Fibroblast of pulmonary artery (primary cell): ENCODE results near the gene MCM8.

Experiments
- DNase-seq: peaks from one replicate; pipeline ENCODE4 v3.0.0-alpha.2; 2010; ENCODE audit warnings: low read depth
- H3K4me3 ChIP-seq: replicated peaks from 2 replicates; pipeline ENCODE4 v1.5.1; 2011; ENCODE audit warnings: low read depth, mild to moderate bottlenecking, control low read depth, low read length, moderate library complexity
- CTCF ChIP-seq: IDR thresholded peaks from 2 replicates; pipeline ENCODE4 v1.5.1; 2011; ENCODE audit warnings: mild to moderate bottlenecking, control low read depth, low read length, inconsistent platforms; ENCODE audit errors: missing control alignments

MCM8 gene

GRCh38 chr20:5950271-5951031 is at the start of gene MCM8, which contains the start of gene TRMT6:
TSS of gene MCM8 (plus strand) at chr20:5950652. CDS start at chr20:5952016, 1,364 bp downstream.
TSS of gene TRMT6 (minus strand) at chr20:5950533. CDS start at chr20:5950405, 128 bp downstream.
- peak; percentile 96 for DNase-seq
- peak within 1 kb of the TSS; percentile 88 for H3K4me3 ChIP-seq
- no peak for TF ChIP-seq CTCF

GRCh38 chr20:5900908-5901307 is 49.5 kb upstream of the MCM8 start:
- no peak for TF ChIP-seq CTCF
- DNase-seq = no peak
- H3K4me3 ChIP-seq = no peak overlapping the region

- no peak for TF ChIP-seq CTCF
- peak; percentile 25 for DNase-seq
- H3K4me3 ChIP-seq = no peak overlapping the region
These were observed 41.5 kb upstream of the MCM8 start for GRCh38 chr20:5908981-5909380.

DNA sequence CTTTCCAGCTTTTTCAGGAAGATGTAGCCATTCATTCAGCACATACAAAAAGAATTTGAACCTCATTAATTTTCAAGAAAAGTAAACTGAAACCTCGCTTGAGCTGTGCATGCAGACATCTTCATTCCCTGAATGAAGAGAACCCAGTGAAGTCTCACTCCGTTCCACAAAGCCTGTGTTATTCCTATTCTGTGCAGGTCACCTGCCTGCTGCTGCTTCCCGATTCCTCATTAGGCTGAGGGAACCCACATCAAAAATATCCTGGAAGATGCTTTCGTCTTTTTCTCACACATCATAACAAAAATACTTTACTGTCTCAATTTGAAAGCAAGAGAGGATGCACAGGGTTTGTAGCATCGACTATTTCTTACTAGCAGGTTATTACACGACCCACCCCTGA is 40.3 kb upstream of the MCM8 start:
- H3K4me3 ChIP-seq = no peak overlapping the region
- DNase-seq = no peak

GRCh38 chr20:5913166-5913565 is 37.3 kb upstream of the MCM8 start:
- TF ChIP-seq CTCF = no peak
- no peak for DNase-seq
- no peak overlapping the region for H3K4me3 ChIP-seq

More for the DNA sequence above, 40.3 kb upstream of the MCM8 start:
- no peak for TF ChIP-seq CTCF

DNA sequence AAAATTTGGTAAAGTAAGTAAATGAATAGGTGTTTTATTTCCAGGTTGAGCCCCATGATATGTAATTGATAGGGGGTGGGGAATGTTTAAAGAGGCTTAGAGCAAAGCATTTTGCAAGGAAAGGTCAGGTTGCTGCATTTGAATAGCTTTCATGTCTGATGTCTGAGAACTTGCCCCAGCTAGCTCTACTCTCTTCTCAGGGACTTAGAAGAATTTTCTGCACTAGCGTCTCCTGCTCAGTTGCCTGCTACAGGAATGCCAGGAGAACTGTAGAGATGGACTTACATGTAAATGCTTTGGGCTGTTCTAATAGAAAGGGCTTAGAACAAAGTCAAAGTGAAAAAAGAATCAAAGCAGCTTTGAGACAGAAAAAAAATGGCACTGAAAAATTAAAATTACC is 35.6 kb upstream of the MCM8 start:
- no peak for DNase-seq
- TF ChIP-seq CTCF = no peak
- no peak overlapping the region for H3K4me3 ChIP-seq
